Activated CD8-positive, alpha-beta T cell treated with anti-CD3 and anti-CD28 coated beads for 36 hours (primary cell): Measurements from ENCODE around the gene LRRC7. TPM values are rescaled to one million over a fixed set of nuclear protein-coding genes. Genes with fewer than 3 reads are reported as not detected.

ENCODE experiments used
- ATAC-seq: fragments of 200-7000 bp; cut with Tn5 transposase; one replicate; pipeline ENCODE4 v1.10.0; 2021; ENCODE audit warnings: mild to moderate bottlenecking, moderate library complexity
- CTCF ChIA-PET: fragments of 350-600 bp; sonication (Branson Sonifier 250); formaldehyde crosslinking; loops from one replicate; lab custom pipeline; 2021; ENCODE audit warnings: antibody characterized with exemption; lab: Charles Lee
- POLR2A ChIA-PET: fragments of 350-600 bp; sonication (Branson Sonifier 250); formaldehyde crosslinking; loops from one replicate; lab custom pipeline; 2021; ENCODE audit warnings: antibody characterized with exemption; lab: Charles Lee
- DNase-seq: peaks from one replicate; pipeline ENCODE4 v3.0.0-alpha.2; 2020
- H3K27ac Mint-ChIP-seq: one replicate; pipeline ENCODE4 v1.8.0; 2021; ENCODE audit warnings: mild to moderate bottlenecking, mixed read lengths
- H3K27me3 Mint-ChIP-seq: one replicate; pipeline ENCODE4 v1.8.0; 2021; ENCODE audit warnings: mixed read lengths
- H3K36me3 Mint-ChIP-seq: one replicate; pipeline ENCODE4 v1.8.0; 2021; ENCODE audit warnings: low read depth, mixed read lengths
- H3K4me1 Mint-ChIP-seq: one replicate; pipeline ENCODE4 v1.8.0; 2021; ENCODE audit warnings: low read depth, mixed read lengths
- H3K4me3 Mint-ChIP-seq: one replicate; pipeline ENCODE4 v1.8.0; 2021; ENCODE audit warnings: mild to moderate bottlenecking, moderate library complexity, mixed read lengths
- H3K9me3 Mint-ChIP-seq: one replicate; pipeline ENCODE4 v1.8.0; 2021; ENCODE audit warnings: mixed read lengths
- intact Hi-C: fragments of 100-400 bp; cut with micrococcal nuclease; formaldehyde crosslinking; loops from one replicate; pipeline ENCODE4 v1.10.0; 2022
- total RNA-seq, 2 experiments: library from RNA; stranded (reverse); gene quantifications; one replicate each; pipeline ENCODE4 v1.2.3, GENCODE V29; 2021
- TF ChIP-seq, protein P1 (sequence below): fragments of 200-600 bp; IDR thresholded peaks from one replicate; pipeline ENCODE4 v1.8.0; 2022; ENCODE audit warnings: antibody characterized with exemption, mild to moderate bottlenecking

LRRC7 gene
- total RNA-seq, 2 experiments from 2014 or later = 0.27 to 0.29 TPM

DNA sequence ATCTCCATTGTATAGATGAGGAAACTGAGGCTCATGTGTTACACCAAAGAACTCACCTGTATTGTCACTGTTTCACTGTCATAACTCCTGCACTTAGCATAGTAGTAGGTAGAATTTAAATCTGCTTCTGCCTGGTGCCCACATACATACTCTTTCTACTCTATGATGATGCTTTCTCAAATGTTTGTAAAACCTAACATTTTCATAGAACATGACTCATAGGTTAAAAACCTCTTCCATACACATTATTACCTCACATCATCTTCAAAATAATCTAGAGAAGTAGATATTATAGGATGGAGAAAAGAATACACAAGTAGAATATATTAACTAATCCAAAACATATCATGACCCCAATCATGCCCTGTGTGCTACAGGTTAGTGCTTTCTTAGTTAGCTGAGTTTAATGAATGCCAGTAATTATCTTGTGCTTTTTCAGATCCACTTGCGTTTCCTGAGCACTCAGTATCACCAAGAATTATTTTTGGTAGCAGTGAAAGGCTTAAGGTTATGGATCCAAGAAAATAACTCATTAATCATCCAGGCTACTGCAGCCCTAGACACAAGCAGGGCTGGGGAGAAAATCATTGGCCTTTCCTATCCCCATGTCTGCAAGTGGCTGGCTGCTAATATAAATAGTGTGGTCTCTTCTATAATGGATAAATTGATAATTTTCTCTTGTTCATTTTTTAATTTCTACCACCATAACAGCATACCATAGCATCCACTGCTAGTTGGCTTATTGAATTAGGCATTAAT, 480.8 kb downstream of the LRRC7 start:
- H3K4me3 Mint-ChIP-seq = no peak overlapping the region
- ChIA-PET CTCF (no interaction called here), POLR2A (no interaction called here)
- TF ChIP-seq, protein P1, sequence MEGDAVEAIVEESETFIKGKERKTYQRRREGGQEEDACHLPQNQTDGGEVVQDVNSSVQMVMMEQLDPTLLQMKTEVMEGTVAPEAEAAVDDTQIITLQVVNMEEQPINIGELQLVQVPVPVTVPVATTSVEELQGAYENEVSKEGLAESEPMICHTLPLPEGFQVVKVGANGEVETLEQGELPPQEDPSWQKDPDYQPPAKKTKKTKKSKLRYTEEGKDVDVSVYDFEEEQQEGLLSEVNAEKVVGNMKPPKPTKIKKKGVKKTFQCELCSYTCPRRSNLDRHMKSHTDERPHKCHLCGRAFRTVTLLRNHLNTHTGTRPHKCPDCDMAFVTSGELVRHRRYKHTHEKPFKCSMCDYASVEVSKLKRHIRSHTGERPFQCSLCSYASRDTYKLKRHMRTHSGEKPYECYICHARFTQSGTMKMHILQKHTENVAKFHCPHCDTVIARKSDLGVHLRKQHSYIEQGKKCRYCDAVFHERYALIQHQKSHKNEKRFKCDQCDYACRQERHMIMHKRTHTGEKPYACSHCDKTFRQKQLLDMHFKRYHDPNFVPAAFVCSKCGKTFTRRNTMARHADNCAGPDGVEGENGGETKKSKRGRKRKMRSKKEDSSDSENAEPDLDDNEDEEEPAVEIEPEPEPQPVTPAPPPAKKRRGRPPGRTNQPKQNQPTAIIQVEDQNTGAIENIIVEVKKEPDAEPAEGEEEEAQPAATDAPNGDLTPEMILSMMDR = no peak
- no peak for ATAC-seq
- no peaks in the 10 kb centered on the region for H3K27me3 Mint-ChIP-seq
- no peak for DNase-seq
- H3K9me3 Mint-ChIP-seq = no peaks in the 10 kb centered on the region
- no peak overlapping the region for H3K27ac Mint-ChIP-seq
- intact Hi-C loops = no loop called here
- no peaks in the 10 kb centered on the region for H3K36me3 Mint-ChIP-seq
- H3K4me1 Mint-ChIP-seq = no peaks in the 10 kb centered on the region

DNA sequence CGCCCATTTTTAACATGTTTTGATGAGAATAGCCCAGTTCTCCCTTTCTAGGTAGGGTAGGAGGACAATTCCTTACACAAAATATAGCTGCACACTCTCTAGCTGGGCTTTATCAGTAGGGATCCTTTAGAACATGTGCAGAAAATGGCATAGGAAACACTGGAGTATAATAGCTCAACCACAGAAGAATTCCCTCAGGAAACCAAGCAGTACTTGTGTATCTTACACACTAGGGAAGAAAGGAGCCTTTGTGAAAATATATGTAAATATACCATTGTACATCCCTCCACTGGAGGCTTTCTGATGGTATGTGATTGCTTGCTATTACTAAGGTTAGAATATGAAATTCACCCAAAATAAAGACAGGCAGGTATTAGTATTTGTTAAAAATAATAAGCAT, 484.2 kb downstream of the LRRC7 start:
- Mint-ChIP-seq H3K27me3 (no peaks in the 10 kb centered on the region), H3K9me3 (no peaks in the 10 kb centered on the region), H3K27ac (no peak overlapping the region), H3K36me3 (no peaks in the 10 kb centered on the region), H3K4me3 (no peak overlapping the region), H3K4me1 (no peaks in the 10 kb centered on the region)
- DNase-seq (no peak), ATAC-seq (no peak)
- TF ChIP-seq, protein P1 = no peak
- intact Hi-C loops = no loop called here
- ChIA-PET POLR2A (no interaction called here), CTCF (no interaction called here)

DNA sequence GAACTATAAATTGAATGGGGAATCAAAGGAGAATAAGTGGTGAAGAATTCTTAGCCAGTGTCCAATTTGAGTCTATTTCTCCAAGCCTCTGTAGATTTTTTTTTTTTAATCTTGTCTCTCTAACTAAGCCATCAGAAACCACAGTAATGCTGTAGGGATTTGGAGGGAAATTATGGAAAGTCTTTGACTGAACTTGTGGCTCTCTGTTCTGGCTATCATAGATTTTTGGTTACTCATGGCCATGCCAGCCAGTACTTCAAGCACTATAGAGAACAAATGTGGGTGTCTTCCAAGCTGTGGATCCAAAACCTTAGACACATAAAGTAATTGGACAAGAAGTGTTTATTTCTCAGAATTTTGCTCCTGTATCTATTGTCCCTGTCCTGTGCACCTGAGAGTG, 489.8 kb downstream of the LRRC7 start:
- POLR2A ChIA-PET = no interaction called here
- TF ChIP-seq, protein P1 = no peak
- Mint-ChIP-seq H3K36me3 (no peaks in the 10 kb centered on the region), H3K4me3 (no peak overlapping the region), H3K9me3 (no peaks in the 10 kb centered on the region), H3K27me3 (no peaks in the 10 kb centered on the region), H3K4me1 (no peaks in the 10 kb centered on the region), H3K27ac (no peak overlapping the region)
- ATAC-seq (no peak), DNase-seq (no peak)
- intact Hi-C loops = no loop called here
- CTCF ChIA-PET = no interaction called here

GRCh38 chr1:70061231-70061630, 493.5 kb downstream of the LRRC7 start:
- TF ChIP-seq, protein P1 = no peak
- Mint-ChIP-seq H3K36me3 (no peaks in the 10 kb centered on the region), H3K27me3 (peaks cover 1% of the 10 kb centered on the region), H3K4me1 (no peaks in the 10 kb centered on the region), H3K9me3 (no peaks in the 10 kb centered on the region), H3K4me3 (no peak overlapping the region), H3K27ac (no peak overlapping the region)
- CTCF ChIA-PET = no interaction called here
- intact Hi-C loops = no loop called here
- ATAC-seq (no peak), DNase-seq (no peak)
- POLR2A ChIA-PET = no interaction called here

DNA sequence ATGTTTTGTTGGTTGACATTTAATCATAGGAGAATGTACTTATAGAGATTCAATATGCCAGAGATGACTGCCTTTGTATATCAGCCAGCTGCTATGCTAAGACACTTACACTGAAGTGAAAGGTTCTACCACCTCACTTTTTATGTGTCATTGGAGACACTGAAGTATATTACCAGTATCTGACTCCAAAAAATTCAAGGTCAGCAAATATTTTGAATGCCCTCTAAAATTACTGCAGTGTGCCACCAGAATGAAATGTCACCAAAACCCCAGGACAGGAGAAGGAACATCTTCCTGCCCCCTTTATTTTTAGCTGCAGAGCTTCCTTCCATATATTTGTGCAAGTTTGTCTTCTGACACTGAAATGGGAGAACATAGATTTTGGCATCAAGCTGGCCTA, 496.1 kb downstream of the LRRC7 start:
- Mint-ChIP-seq H3K9me3 (no peaks in the 10 kb centered on the region), H3K4me3 (no peak overlapping the region), H3K36me3 (no peaks in the 10 kb centered on the region), H3K27me3 (peaks cover 1% of the 10 kb centered on the region), H3K27ac (no peak overlapping the region), H3K4me1 (no peaks in the 10 kb centered on the region)
- DNase-seq = no peak
- TF ChIP-seq, protein P1 = no peak
- ChIA-PET POLR2A (no interaction called here), CTCF (no interaction called here)
- ATAC-seq = no peak
- intact Hi-C loops = no loop called here
